NCI-H2029 (cell line): Measurements from ENCODE around the gene BRME1.

Experiments
- DNase-seq: peaks from one replicate; lab custom pipeline; 2025; lab: John Stamatoyannopoulos, UW

Gene BRME1

GRCh38 chr19:13844130-13844631 is 61.7 kb downstream of the BRME1 start:
- no peak for DNase-seq

- no peak for DNase-seq
Observed at GRCh38 chr19:13843104-13843921, 62.6 kb downstream of the BRME1 start.

- DNase-seq, result no peak
Observed at GRCh38 chr19:13842291-13843103, 63.4 kb downstream of the BRME1 start.

GRCh38 chr19:13841962-13842290 is 64.0 kb downstream of the BRME1 start:
- no peak for DNase-seq

- no peak for DNase-seq
Observed at GRCh38 chr19:13841086-13841961, 64.6 kb downstream of the BRME1 start.

- no peak for DNase-seq
Observed at GRCh38 chr19:13840305-13841085, 65.4 kb downstream of the BRME1 start.

GRCh38 chr19:13839938-13840304 is 66.0 kb downstream of the BRME1 start:
- no peak for DNase-seq

- DNase-seq, result peak; percentile 51
Observed at GRCh38 chr19:13839130-13839937, 66.6 kb downstream of the BRME1 start.

GRCh38 chr19:13838435-13839129 is 67.3 kb downstream of the BRME1 start:
- no peak for DNase-seq

GRCh38 chr19:13835791-13836723 is 69.9 kb downstream of the BRME1 start:
- DNase-seq, result no peak

- no peak for DNase-seq
Observed at GRCh38 chr19:13834244-13835069, 71.5 kb downstream of the BRME1 start.

- DNase-seq, result peak; percentile 94
Observed at GRCh38 chr19:13833330-13834243, 72.3 kb downstream of the BRME1 start.
